ENCODE measurements around the gene POM121L12.

The POM121L12 gene
- 0 reads per million in 3 experiments for total RNA-seq

GRCh38 chr7:53035499-53036412, at the start of gene POM121L12:
Gene POM121L12, plus strand, starts transcription at chr7:53035633. Its CDS starts 39 bp downstream, at chr7:53035672.
- no peak for DNase-seq

GRCh38 chr7:52992001-52992400, 43.4 kb upstream of the POM121L12 start:
- DNase-seq, result no peak

- no peak for DNase-seq
Measured at GRCh38 chr7:52992479-52993162, 42.8 kb upstream of the POM121L12 start.

GRCh38 chr7:52995676-52996075, 39.8 kb upstream of the POM121L12 start:
- DNase-seq, result no peak

- DNase-seq, result no peak
Measured at GRCh38 chr7:53001221-53001620, 34.2 kb upstream of the POM121L12 start.

GRCh38 chr7:53002389-53002788, 33.0 kb upstream of the POM121L12 start:
- no peak for DNase-seq

- no peak for DNase-seq
Measured at GRCh38 chr7:53003653-53004445, 31.6 kb upstream of the POM121L12 start.

- DNase-seq, result no peak
Measured at GRCh38 chr7:53013925-53014324, 21.5 kb upstream of the POM121L12 start.

GRCh38 chr7:53015463-53015862, 20.0 kb upstream of the POM121L12 start:
- no peak for DNase-seq

GRCh38 chr7:53022893-53023292, 12.5 kb upstream of the POM121L12 start:
- no peak for DNase-seq

GRCh38 chr7:53048638-53049037, 13.2 kb downstream of the POM121L12 start:
- no peak for DNase-seq

- DNase-seq, result no peak
Measured at GRCh38 chr7:53050433-53050832, 15.0 kb downstream of the POM121L12 start.

GRCh38 chr7:53059591-53059990, 24.2 kb downstream of the POM121L12 start:
- DNase-seq, result no peak

- no peak for DNase-seq
Measured at GRCh38 chr7:53060066-53060465, 24.6 kb downstream of the POM121L12 start.

- DNase-seq, result no peak
Measured at GRCh38 chr7:53062796-53063195, 27.4 kb downstream of the POM121L12 start.

- no peak for DNase-seq
Measured at GRCh38 chr7:53068673-53069072, 33.2 kb downstream of the POM121L12 start.

- no peak for DNase-seq
Measured at GRCh38 chr7:53070883-53071282, 35.5 kb downstream of the POM121L12 start.
